Parathyroid adenoma (tissue), 2 donors: ENCODE data around the gene SPECC1.

Source experiments
- H2AFZ ChIP-seq: fragments of 300-600 bp; sonication (generic); one replicate; pipeline ENCODE4 v1.7.0; 2017; ENCODE audit warnings: antibody characterized with exemption, mild to moderate bottlenecking
- H3K27ac ChIP-seq: fragments of 300-600 bp; sonication (generic); one replicate; pipeline ENCODE4 v1.7.0; 2017
- H3K27me3 ChIP-seq: fragments of 300-600 bp; sonication (generic); one replicate; pipeline ENCODE4 v1.7.0; 2017; ENCODE audit warnings: low read length; ENCODE audit not compliant: control insufficient read depth, insufficient read depth
- H3K36me3 ChIP-seq: fragments of 300-600 bp; sonication (generic); one replicate; pipeline ENCODE4 v1.7.0; 2017; ENCODE audit warnings: low read length; ENCODE audit not compliant: control insufficient read depth, insufficient read depth
- H3K4me1 ChIP-seq: fragments of 300-600 bp; sonication (generic); one replicate; pipeline ENCODE4 v1.7.0; 2017; ENCODE audit warnings: control low read depth
- H3K4me2 ChIP-seq: fragments of 300-600 bp; sonication (generic); one replicate; pipeline ENCODE4 v1.7.0; 2017; ENCODE audit warnings: low read length
- H3K4me3 ChIP-seq: fragments of 300-600 bp; sonication (generic); one replicate; pipeline ENCODE4 v1.7.0; 2017; ENCODE audit warnings: low read depth, low read length
- H3K79me2 ChIP-seq: fragments of 300-600 bp; sonication (generic); one replicate; pipeline ENCODE4 v1.7.0; 2017; ENCODE audit warnings: control low read depth
- H3K9ac ChIP-seq: fragments of 300-600 bp; sonication (generic); one replicate; pipeline ENCODE4 v1.7.0; 2017; ENCODE audit warnings: mild to moderate bottlenecking
- H3K9me3 ChIP-seq: fragments of 300-600 bp; sonication (generic); one replicate; pipeline ENCODE4 v1.7.0; 2017; ENCODE audit warnings: low read length; ENCODE audit not compliant: control insufficient read depth
- TF ChIP-seq, protein P1 (sequence below): fragments of 300-600 bp; sonication (generic); IDR thresholded peaks from one replicate; pipeline ENCODE4 v1.7.0; 2017; ENCODE audit warnings: antibody characterized with exemption, mild to moderate bottlenecking
- donor health status: primary hyperparathyroidism.

Gene SPECC1

DNA sequence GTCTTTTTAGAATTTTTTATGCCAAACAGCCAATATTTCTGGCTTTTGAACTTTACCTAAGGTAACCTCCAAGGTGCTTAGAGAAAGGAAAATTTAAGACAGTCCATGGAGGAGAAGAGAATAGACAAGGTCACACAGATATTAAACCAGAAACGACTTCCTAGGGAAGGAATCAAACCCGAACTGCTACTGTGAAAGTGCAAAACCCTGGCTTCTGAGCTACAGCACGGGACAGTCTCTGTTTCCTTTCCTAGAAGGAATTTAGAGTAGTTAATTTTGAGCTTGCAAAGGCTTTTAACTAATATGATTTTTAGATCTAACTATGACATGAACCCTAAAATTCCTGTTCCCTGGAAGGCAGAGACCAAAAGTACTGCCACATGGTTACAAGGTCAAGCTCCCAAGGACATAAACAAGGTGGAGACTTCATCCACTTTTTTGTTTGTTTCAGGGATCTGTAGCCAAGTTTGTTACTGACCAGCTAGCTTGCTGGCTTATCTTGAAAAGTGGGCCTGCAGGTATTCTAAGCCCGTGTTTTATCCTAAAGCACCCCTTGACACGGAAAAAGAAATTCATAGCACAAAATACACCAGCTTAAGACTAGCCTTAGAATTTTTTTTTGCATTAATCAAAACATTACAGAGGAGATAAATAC lies 188.2 kb downstream of the SPECC1 start:
- H3K9me3 ChIP-seq: no peaks in the 10 kb centered on the region

GRCh38 chr17:20200016-20200795 lies 191.0 kb downstream of the SPECC1 start:
- H3K4me1 ChIP-seq: no peaks in the 10 kb centered on the region
- H3K79me2 ChIP-seq: no peaks in the 10 kb centered on the region
- H3K36me3 ChIP-seq: no peaks in the 10 kb centered on the region
- no peak overlapping the region for H2AFZ ChIP-seq
- no peaks in the 10 kb centered on the region for H3K9me3 ChIP-seq
- H3K4me2 ChIP-seq: no peak overlapping the region
- H3K9ac ChIP-seq: no peak overlapping the region
- TF ChIP-seq, protein P1, sequence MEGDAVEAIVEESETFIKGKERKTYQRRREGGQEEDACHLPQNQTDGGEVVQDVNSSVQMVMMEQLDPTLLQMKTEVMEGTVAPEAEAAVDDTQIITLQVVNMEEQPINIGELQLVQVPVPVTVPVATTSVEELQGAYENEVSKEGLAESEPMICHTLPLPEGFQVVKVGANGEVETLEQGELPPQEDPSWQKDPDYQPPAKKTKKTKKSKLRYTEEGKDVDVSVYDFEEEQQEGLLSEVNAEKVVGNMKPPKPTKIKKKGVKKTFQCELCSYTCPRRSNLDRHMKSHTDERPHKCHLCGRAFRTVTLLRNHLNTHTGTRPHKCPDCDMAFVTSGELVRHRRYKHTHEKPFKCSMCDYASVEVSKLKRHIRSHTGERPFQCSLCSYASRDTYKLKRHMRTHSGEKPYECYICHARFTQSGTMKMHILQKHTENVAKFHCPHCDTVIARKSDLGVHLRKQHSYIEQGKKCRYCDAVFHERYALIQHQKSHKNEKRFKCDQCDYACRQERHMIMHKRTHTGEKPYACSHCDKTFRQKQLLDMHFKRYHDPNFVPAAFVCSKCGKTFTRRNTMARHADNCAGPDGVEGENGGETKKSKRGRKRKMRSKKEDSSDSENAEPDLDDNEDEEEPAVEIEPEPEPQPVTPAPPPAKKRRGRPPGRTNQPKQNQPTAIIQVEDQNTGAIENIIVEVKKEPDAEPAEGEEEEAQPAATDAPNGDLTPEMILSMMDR: no peak
- H3K27me3 ChIP-seq: no peaks in the 10 kb centered on the region
- H3K4me3 ChIP-seq: no peak overlapping the region
- H3K27ac ChIP-seq: no peak overlapping the region

More for the DNA sequence above, 188.2 kb downstream of the SPECC1 start:
- TF ChIP-seq, protein P1: no peak
- no peaks in the 10 kb centered on the region for H3K27me3 ChIP-seq
- H2AFZ ChIP-seq: no peak overlapping the region
- H3K27ac ChIP-seq: no peak overlapping the region
- no peak overlapping the region for H3K4me3 ChIP-seq
- H3K4me2 ChIP-seq: no peak overlapping the region
- no peaks in the 10 kb centered on the region for H3K36me3 ChIP-seq
- H3K9ac ChIP-seq: no peak overlapping the region
- H3K4me1 ChIP-seq: no peaks in the 10 kb centered on the region
- H3K79me2 ChIP-seq: no peaks in the 10 kb centered on the region

GRCh38 chr17:20200865-20201458 lies 191.8 kb downstream of the SPECC1 start:
- H3K36me3 ChIP-seq: no peaks in the 10 kb centered on the region
- H3K4me2 ChIP-seq: no peak overlapping the region
- H2AFZ ChIP-seq: no peak overlapping the region
- no peak overlapping the region for H3K27ac ChIP-seq
- no peaks in the 10 kb centered on the region for H3K27me3 ChIP-seq
- TF ChIP-seq, protein P1: no peak
- no peak overlapping the region for H3K9ac ChIP-seq
- no peaks in the 10 kb centered on the region for H3K4me1 ChIP-seq
- H3K9me3 ChIP-seq: no peaks in the 10 kb centered on the region
- H3K4me3 ChIP-seq: no peak overlapping the region
- no peaks in the 10 kb centered on the region for H3K79me2 ChIP-seq

DNA sequence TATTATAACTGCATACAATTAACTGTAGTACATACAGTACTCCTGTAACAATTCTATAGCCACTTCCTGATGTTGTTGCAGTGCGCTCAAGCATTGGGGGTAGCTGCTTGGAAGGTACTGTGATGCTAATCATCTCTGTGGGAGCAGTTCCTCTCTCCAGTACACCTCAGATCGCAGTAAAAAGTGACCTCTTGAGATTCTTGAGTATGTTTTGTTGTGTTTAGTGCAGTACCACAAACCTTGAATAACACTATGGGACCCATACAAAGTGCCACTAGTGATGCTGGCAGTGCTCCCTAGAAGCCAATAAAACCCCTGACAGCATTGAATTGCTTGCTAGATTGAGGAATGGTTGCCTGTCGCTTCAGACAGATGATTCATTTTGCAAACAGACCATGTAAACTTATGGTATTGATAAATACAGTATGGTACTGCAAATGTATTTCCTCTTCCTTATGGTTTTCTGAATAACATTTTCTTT lies 193.0 kb downstream of the SPECC1 start:
- TF ChIP-seq, protein P1: no peak
- H3K79me2 ChIP-seq: no peaks in the 10 kb centered on the region
- no peaks in the 10 kb centered on the region for H3K4me1 ChIP-seq
- H3K4me3 ChIP-seq: no peak overlapping the region
- no peak overlapping the region for H2AFZ ChIP-seq
- H3K27ac ChIP-seq: no peak overlapping the region
- no peaks in the 10 kb centered on the region for H3K9me3 ChIP-seq
- H3K36me3 ChIP-seq: no peaks in the 10 kb centered on the region
- no peaks in the 10 kb centered on the region for H3K27me3 ChIP-seq
- no peak overlapping the region for H3K4me2 ChIP-seq
- no peak overlapping the region for H3K9ac ChIP-seq
